HG02943 (cell line): ENCODE data around the gene RMI2.
"Not testable (repeated sequence)": the region's sequence is repeated elsewhere in the genome, so short reads cannot be mapped to it uniquely, and the experiment has no call there.

Source experiments
- ATAC-seq: cut with Tn5 transposase; IDR thresholded peaks from one replicate; pipeline ENCODE4 v1.9.1; 2021; ENCODE audit warnings: mild to moderate bottlenecking, low read depth, moderate library complexity; ENCODE audit not compliant: unreplicated experiment

The RMI2 gene

DNA sequence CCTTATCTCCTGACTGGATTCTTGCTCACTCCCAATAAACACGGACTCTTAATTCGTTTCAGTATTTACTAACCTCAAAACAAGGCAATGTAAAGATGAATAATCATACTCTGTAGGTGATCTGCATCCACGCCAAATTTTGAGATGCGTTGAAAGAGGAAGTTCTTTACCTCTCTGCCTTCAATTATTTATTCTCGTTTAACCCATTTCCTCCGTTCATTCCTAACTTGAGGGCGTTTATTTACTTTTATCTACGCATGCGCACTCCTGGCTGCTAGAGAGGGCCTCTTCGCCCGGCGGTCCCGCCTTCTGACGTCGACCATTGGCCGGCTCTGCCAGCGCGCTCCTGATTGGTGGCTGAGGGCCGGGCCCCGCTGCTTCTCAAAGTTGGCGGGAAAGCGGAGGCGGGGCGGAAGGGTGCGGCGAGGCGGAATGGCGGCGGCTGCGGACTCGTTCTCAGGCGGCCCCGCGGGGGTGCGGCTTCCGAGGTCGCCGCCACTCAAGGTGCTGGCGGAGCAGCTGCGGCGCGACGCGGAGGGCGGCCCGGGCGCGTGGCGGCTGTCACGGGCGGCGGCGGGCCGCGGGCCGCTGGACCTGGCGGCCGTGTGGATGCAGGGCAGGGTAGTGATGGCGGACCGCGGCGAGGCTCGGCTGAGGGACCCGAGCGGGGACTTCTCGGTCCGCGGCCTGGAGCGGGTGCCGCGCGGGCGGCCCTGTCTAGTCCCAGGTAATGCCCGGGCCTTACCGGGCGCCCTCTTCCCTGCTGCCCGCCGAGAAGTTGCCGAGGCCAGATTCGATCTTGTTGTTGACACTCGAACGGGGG, at the start of gene RMI2:
Gene RMI2 (plus strand): TSS at position 420 of the 823 bp plus-strand sequence. CDS start 13 bp downstream, at position 433.
- peak; percentile 98 for ATAC-seq

DNA sequence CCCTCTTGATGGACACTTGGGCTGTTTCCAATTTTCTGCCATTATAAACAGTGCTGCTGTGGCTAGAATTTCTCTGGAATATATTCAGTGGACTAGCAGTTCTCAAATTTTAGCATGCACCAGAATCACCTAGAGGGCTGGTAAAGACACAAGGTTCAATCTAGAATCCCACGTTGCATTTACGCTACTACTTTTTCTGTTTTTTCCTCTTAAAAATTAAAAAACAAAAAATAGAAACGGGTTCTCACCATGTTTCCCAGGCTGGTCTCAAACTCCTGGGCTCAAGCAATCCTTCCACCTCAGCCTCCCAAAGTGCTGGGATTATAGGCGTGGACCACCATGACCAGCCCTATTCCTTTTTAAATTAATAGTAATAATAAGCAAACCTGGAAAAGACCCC, 49.6 kb upstream of the RMI2 start:
- ATAC-seq = no peak

DNA sequence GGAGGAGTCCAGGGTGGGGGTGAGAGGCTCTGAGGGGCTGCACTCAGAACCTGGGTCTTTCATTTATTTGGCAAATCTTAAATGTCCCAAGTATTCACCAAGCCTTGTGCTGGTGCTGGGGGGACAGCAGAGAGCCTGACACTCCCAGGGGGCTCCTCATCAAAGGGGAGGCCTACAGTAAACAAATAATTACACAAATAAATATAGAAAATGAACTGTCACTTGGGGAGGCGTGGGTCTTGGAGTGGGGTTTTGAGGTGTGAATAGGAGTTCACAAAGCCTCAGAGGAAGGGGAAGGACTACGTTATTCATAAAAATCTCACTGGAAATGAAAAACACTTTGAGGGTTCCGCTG, 48.9 kb upstream of the RMI2 start:
- no peak for ATAC-seq

DNA sequence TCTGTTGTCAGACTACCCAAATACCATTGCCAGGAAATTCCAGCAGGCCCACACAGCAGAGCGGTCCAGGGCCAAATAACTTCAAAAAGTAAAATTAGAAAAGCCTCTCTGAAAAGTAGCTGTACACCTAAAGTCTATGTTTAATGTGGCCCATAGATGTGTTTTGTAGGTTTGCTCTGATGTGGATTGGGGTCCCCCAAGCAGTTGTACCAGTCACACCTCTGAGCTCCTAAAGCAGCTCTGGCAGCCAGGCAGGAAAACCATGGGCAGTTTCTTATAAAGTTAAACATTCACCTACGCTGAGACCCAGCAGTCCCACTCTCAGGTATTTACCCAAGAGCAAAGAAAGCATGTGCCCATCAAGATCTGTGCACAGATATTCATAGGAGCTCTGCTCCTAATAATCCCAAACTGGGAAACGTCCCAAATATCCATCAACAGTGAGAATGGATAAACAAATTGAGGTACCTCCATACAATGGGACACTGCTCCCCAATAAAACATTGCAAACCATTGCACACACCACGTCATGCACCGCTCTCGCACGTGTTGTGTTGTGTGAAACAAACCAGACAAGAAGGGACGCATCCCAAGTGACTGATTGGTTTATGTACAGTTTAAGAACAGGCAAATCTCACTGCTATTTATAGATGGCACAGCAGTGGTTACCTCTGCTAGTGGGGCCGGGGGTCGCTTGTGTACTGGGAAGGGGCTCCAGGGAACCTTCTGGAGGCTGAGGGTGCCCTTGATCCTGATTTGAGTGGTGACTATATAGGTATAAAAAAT, 48.4 kb upstream of the RMI2 start:
- peak; percentile 22 for ATAC-seq

DNA sequence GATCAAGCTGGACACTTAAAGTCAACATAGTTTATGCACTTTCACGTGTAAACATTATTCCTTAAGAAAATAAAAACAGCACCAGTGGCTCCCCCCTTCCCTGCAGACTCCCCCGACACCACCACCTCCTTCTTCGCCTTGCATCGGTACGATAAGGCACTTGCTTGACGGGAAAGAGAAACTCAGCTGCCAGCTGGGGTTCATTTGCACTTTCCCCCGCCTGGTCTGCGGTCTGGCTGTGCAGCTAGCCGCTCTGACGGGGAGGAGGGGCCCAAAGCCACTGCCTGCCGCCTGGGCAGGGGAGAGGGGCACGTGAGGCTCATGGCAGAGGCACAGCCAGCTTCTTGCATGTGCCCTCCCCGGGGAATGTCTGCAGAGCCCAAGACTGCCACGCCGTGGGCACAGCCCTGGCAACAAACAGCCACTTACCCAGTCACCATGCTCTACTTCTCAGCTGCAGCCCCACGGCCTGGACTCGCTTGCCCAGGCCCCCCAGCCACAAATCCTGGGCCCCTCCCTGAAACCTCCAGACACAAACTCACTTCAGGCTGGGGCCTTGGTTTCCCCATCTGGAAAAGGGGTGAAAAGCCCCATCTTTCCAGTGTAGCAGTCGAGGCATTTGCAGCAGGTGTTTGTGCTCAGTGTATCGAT, 47.6 kb upstream of the RMI2 start:
- ATAC-seq = peak; percentile 69

DNA sequence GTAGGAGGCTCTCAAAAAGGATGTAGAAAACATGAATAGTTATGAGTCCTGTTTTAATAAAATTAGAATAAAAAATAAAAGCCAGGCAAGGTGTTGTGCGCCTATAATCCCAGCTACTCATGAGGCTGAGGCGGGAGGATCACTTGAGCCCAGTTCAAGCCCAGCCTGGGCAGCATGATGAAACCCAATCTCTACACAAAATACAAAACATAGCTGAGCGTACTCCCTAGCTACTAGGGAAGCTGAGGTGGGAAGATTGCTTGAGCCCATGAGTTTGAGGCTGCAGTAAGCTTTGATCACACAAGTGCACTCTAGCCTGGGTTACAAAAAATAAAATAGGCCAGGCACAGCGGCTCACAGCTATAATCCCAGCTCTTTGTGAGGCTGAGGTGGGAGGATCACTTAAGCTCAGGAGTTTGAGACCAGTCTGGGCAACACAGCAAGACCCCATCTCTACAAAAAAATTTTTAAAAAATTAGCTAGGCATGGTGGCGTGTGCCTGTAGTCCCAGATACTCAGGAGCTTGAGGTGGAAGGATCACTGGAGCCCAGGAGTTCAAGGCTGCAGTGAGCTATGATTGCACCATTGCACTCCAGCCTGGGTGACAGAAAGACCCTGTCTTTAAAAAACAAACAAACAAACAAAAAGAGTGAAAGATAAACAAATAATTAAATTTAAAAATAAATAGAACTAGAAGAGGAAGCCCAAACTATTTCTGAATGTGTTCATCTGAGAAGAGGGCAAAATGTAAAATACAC, 46.9 kb upstream of the RMI2 start:
- ATAC-seq = no peak

DNA sequence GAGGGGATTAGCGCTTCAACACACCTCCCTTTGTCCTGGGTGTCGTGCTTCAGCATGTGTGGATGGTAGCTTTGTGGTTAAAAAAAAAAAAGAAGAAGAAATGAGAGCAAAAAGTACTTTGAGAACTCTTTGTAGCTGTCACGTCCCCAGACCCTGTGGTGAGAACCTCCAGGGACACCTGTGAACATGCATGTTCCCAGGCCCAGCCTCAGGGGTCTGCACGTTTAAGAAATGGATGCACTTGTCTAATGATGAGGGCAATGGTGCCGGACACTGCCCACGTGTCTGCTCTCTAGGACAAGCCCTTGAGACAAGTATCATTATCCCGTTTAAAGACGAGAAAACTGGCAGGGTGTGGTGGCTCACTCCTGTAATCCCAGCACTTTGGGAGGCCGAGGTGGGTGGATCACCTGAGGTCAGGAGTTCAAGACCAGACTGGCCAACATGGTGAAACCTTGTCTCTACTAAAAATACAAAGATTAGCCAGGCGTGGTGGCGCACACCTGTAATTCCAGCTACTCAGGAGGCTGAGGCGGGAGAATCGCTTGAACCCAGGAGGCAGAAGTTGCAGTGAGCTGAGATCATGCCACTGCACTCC, 46.2 kb upstream of the RMI2 start:
- not testable (repeated sequence) for ATAC-seq

DNA sequence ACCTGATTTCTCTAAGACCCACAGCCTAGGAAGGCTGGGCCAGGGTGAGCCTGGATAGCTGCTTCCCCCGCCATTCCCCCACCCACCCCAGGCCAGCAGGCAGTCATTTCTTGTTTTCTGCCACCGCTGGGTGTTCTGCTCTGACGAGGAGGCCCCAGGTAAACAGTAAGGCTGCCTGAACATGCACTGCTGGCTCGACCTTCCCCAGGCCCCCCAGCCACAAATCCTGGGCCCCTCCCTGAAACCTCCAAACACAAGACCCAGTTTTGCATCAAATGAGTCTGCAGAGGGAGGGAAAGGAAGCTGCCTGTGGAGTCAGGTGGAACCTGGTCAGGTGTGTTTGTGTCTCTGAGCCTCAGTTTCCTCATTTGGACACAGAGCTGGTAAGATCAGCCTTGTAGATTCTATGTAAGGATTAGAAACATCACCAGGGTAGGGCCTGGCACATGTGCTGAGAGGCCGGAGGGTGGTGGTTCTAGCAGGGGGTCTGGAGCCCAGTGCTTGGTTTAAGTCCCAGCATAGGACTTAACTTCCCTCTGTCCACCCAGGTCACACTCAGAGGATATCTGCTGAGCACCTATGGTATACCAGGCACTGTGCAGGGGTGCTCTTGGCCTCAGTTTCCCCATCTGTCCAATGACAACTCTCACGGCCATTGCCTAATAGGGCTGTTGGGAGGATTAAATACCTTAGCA, 45.2 kb upstream of the RMI2 start:
- ATAC-seq = no peak

DNA sequence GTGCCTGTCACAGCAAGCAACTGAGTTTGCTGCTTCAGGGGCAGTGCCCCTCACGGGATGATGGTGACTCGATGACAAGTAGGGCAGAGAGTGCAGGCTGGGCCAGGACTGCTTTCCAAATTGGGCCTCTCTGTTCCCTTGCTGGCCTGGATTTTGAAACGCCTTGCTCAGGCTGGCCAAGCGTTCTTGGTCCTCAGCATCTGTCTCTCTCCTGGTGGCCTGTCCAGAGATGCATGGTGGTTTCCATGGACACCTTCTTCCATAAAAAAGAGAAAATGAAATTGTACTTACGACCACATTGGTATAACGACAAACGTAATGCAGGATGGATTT, 44.7 kb upstream of the RMI2 start:
- ATAC-seq = no peak

DNA sequence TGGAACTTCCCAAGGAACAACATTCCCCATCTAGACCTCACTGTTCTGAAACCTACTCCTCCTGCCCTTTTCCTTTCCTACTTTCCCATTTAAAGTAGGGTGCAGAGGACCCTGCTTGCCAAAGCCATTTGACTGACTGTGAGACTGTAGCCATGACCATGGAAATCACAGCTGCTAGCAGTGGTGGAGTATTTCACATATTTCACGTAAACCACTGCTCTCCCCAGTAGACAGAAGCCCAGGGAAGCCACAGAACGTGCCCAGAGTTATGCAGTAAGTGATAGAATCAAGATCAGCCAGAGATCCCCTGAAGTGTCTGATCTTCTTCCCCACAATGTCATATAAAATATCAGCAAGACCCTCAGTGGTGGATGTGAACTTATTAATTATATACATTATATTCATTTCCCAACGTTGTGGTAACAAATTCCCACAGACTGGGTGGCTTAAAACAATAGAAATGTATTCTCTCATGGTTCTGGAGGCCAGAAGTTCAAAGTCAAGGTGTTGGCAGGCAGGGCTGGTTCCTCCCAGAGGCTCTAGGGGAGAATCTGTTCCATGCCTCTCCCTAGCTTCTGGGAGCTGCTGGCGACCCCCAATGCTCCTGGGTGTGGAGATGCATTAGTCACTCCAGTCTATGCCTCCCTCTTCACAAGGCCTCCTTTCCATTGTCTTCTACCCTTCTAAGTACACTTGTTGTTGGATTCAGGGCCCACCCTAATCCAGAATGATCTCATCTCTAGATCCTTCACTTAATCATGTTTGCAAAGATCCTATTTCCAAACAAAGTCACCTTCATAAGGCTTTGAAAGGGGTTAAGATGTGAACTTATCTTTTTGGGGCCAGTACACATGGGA, 43.4 kb upstream of the RMI2 start:
- ATAC-seq = no peak

DNA sequence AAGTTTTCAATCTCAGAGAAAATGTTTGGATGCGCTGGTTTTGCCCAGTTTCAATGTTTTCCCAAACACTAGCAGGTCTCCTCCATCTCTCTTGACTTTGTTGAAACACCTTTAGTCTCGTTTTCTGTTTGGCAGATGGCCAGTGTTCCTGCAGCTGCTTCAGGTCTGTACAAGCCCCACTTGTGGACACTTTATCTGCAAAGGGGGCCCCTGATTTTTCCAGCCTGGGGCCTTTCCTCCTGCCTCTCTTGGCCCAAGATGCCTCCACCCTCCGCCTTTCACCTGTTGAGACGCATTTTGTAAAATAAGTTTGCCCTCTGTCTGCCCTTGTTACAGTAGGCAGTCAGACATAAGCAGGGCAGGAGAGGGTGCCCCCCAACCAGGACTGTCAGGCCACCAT, 42.3 kb upstream of the RMI2 start:
- no peak for ATAC-seq

DNA sequence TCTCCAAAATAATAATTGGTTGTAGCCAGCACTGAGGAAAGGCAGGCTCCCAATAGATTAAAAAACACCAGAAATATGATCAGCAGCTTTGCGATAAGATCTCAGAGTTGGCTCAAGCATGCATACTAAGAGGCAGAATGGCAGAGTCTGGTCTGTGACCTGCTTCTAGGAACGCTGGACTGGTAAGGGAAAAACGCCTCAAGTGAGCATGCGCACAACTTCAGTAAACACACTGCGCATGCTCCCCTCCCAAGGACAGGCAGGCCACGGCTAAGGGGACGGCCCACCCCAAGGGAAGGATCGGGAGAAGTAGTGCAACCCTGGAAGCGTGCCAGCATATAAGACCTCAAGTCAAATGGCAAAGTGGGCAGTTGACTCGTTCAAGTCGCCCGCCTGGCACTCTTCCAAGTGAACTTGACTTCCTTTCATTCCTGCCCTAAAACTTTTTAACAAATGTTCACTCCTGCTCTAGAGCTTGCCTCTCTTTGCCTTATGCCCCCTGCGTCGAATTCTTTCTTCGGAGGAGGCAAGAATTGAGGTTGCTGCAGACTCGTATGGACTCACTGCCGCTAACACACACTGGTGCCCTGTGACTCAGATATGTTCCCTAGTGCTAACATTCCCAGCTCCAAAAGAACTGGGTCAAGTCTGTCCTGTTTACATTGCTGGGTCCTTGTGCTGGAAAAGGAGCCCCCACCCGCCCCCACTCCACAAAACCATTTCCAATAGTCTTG, 41.7 kb upstream of the RMI2 start:
- no peak for ATAC-seq

DNA sequence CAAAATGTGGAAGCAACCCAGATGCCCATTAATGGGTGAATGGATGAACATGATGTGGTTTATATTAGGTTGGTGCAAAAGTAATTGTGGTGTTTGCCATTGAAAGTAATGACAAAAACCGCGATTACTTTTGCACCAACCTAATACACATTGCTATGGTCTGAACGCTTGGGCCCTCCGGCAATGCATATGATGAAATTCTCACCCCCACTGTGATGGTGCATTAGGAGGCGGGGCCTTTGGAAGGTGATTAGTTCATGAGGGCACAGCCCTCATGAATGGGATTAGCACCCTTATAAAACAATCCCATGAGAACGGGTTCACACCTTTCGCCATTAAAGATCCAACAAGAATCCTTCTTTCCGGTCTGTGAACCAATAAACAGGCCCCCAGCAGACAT, 38.9 kb upstream of the RMI2 start:
- ATAC-seq = no peak

DNA sequence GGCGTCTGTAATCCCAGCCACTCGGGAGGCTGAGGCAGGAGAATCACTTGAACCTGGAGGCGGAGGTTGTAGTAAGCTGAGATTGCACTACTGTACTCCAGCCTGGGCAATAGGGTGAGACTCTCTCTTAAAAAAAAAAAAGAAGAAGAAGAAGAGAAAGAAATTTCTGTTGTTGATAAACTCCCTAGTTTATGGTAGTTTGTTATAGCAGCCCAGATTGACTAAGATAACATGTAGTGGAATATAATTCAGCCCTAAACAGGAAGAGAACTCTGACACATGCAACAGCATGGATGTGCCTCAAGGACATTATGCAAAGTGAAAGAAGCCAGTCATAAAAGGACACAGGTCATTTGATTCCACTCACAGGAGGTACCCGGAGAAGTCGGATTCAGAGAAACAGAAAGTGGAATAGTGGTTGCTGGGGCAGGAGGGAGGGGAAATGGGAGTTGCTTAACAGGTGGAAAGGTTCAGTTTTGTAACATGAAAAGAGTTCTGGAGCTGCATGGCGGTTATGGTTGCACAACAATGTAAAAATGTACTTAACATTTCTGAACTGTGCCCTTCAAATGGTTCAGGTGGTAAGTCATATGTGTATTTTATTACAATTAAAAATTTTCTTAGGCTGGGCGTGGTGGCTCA, 38.1 kb upstream of the RMI2 start:
- no peak for ATAC-seq

DNA sequence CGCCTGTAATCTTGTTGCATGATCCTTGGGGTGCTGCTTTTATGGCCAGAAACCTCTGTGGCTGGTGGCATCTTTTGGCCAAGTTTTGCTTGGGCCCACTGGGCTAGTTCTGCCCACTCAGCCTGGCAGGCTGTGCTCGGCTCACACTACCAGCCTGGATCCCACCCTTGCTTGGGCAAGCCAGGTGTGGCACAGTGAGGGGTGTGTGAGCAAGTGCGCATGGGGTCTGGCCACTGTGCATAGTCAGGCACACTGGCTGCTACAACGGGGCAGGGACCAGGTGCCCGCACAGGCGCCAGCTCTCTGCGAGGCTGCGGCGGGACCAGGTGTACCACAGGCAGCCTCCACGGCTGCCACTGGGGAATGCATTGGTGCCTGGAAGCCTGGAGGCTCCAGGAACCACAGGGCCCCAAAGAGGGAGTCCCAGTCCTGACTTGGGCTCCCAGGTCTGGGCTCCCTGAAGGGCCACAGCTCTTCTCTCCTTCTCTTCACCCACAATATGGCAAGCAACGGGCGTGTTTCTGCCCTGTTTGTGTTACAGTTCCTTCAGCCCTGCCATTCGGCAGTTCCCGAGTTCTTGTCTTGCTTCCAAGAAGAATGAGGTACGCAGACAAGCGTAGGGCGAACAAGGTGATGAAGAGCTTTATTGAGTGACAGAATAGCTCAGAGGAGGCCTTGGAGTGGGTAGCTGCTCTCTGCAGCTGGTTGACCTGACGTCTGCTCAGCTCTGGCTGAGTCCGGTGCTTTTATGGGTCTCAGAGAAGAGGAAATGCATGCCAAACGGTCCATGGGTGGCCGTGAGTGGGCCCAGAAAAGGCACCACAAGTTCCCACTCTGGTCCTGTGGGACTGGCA, 37.4 kb upstream of the RMI2 start:
- no peak for ATAC-seq

DNA sequence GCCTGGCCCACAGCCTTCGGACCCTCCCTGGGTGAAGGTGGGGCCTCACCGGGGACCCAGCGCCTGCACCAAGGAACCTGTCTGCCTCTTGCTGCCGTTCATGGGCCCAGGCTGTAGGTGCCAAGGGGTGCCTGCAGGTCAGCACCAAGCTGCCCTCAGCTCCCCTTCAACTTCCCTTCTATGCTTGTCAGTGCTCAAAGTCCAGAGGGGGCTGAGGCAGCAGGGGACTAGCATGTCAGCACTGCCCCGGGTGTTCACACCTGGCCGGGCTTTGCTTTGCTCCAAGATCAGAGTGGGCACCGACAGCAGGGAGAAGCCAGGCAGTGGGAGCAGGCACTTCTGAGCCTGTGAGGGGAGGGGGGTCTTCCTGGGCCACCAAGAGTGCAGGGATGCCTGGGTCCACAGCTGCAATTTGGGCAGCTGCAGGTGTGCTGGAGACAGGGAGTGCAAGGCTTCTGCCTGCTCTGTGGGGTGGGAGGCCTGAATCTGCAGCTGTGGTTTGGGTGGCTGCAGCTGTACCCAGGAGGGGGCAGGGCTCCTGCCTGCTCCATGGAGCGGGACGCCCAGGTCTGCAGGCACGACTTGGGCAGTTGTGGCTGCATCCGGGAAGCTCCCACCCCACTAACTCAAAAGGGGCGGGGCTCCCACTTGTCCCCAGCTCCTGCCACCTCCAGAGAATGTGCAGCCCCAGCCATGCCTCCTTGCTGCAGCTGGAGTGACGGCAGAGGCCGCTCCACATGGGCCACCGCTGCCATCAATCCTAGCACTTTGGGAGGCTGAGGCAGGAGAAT, 36.6 kb upstream of the RMI2 start:
- no peak for ATAC-seq
